NB4 (cell line): ENCODE measurements around the gene HLTF.

ENCODE experiments used
- POLR2A ChIP-seq: IDR thresholded peaks from 2 replicates; pipeline ENCODE4 v1.6.1; 2011; ENCODE audit warnings: mild to moderate bottlenecking; ENCODE audit not compliant: insufficient read length; ENCODE audit errors: extremely low read depth
- TF ChIP-seq, protein P1 (sequence below): IDR thresholded peaks from one replicate; pipeline ENCODE4 v1.5.1; 2012; ENCODE audit warnings: low read depth, low read length

DNA sequence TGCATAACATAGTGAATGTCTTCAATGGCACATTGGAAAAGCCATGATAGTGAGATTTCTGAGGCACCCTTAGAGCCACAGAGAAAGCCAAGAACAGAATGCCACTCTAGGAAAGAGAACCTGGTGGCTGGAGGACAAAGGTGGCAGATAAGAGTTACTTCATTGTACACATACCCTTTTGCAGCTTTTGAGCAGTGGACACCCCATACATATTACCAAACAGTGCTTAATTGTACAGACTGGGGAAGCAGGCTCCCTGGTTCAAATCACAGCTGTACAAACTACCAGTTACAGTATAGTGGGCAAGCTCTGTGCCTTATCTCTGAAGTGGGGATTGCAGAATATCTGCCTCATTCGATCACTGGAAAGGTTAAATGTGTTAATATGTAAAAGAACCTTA lies 105.1 kb downstream of the HLTF start:
- TF ChIP-seq, protein P1, sequence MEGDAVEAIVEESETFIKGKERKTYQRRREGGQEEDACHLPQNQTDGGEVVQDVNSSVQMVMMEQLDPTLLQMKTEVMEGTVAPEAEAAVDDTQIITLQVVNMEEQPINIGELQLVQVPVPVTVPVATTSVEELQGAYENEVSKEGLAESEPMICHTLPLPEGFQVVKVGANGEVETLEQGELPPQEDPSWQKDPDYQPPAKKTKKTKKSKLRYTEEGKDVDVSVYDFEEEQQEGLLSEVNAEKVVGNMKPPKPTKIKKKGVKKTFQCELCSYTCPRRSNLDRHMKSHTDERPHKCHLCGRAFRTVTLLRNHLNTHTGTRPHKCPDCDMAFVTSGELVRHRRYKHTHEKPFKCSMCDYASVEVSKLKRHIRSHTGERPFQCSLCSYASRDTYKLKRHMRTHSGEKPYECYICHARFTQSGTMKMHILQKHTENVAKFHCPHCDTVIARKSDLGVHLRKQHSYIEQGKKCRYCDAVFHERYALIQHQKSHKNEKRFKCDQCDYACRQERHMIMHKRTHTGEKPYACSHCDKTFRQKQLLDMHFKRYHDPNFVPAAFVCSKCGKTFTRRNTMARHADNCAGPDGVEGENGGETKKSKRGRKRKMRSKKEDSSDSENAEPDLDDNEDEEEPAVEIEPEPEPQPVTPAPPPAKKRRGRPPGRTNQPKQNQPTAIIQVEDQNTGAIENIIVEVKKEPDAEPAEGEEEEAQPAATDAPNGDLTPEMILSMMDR = no peak
- TF ChIP-seq POLR2A = no peak
